Subcutaneous adipose tissue (tissue), 4 donors: ENCODE data around the gene CD164L2. TPM values are rescaled to one million over a fixed set of nuclear protein-coding genes. Genes with fewer than 3 reads are reported as not detected.

Source experiments
- total RNA-seq, 4 donors: library from RNA; depleted of rRNA; stranded (reverse); fragments of >200 nt; gene quantifications; one replicate each; pipeline ENCODE4 v1.1.0, GENCODE V29; 2016
- TF ChIP-seq, protein P1 (sequence below): fragments of 450-650 bp; IDR thresholded peaks from one replicate; pipeline ENCODE4 v1.5.1; 2016; ENCODE audit warnings: low read depth, mild to moderate bottlenecking, control low read depth, antibody characterized with exemption, moderate library complexity

CD164L2 gene
- total RNA-seq, 4 donors from 2014 or later, result not detected

- TF ChIP-seq, protein P1, sequence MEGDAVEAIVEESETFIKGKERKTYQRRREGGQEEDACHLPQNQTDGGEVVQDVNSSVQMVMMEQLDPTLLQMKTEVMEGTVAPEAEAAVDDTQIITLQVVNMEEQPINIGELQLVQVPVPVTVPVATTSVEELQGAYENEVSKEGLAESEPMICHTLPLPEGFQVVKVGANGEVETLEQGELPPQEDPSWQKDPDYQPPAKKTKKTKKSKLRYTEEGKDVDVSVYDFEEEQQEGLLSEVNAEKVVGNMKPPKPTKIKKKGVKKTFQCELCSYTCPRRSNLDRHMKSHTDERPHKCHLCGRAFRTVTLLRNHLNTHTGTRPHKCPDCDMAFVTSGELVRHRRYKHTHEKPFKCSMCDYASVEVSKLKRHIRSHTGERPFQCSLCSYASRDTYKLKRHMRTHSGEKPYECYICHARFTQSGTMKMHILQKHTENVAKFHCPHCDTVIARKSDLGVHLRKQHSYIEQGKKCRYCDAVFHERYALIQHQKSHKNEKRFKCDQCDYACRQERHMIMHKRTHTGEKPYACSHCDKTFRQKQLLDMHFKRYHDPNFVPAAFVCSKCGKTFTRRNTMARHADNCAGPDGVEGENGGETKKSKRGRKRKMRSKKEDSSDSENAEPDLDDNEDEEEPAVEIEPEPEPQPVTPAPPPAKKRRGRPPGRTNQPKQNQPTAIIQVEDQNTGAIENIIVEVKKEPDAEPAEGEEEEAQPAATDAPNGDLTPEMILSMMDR, result no peak
Measured at GRCh38 chr1:27423709-27424108, 40.6 kb upstream of the CD164L2 start.

GRCh38 chr1:27418326-27419185 lies 35.4 kb upstream of the CD164L2 start:
- TF ChIP-seq, protein P1, result no peak

DNA sequence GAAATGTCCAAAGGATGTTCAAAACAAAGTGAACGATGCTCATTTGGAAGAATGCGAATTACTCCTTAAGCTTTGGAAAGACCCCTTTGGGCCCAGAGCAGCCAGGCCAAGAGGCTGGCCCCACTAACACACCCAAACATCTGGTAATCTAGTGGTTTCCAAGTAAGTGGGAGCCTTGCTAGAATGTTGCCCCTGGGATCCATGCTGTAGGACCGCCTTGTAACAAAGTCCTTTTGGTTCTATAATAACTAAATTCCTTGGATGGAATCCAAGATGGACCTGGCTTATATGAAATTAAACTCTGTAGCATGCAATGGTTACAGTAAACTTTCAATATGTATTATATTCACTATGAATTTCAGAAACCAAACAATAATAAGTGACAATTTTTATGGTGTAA lies 34.6 kb upstream of the CD164L2 start:
- TF ChIP-seq, protein P1, result no peak

DNA sequence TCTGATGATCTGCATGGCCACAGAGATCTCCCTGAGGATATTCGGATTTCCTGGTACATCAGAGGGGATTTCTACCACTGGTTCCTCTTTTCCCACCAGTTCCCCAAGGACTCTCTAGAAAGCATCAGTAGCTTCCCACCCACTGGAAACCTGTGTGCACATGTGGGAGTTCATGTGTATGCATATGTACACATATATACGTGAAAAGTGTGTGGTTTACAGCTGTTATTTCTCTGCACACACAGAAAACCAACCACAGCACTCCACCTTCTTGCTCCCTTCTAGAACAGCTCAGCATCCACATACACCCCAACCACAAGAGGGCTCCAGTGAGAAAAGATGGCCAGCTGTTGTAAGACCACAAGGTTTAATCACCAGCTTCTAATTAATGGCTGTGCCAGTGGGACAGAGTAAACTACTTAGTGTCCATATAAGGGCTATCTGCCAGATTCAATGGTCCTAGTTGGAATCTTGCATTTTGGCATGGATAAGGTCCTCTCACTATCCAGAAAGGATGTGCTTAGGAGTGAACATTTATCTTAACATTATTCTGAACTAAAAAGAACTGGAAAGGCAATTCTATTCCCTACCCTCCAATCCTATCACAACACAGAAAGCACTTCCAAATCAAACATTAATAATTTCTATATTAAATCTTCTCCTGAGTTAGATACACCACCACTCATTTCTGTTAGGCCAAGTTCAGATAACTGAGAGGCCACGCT lies 33.4 kb upstream of the CD164L2 start:
- TF ChIP-seq, protein P1, result no peak

DNA sequence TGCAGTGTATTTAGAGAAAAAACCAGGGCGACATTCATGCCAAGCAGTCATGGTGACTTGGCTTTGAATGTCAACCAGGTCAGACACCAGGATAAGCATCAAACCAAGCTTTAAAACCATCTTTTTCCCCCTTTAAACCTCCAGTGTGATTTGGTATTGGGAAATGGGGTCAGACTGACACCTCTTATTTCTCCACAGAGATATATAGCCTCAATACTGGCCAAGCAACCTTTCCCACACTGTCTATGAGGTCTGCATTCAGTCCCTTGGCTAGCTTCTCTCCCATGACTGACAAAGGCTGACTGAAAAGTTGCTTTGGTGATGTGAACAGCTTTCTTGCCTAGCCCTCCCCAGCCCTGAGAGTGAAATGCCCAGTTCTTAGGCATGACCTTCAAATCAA lies 31.0 kb upstream of the CD164L2 start:
- TF ChIP-seq, protein P1, result no peak

DNA sequence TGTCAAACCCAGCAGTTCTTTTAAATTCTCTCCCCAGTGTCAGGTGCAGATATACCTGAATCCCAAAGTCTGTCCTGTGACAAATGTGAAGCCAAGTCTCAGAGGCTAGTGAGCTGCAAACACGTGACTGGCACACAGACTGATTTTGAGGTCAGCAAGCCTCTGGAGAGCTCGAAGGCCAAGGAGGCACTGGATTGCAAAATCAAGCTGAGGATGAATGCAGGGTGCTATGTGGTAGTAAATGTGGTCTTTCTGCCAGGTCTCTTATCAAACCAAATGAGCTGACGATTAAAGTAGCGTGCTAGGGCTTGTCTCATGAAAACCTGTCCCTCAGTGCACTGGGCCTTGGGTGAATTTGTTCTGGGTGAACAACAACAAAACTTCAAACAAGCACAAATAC lies 29.9 kb upstream of the CD164L2 start:
- TF ChIP-seq, protein P1, result no peak

- TF ChIP-seq, protein P1, result no peak
Measured at GRCh38 chr1:27412502-27412901, 29.4 kb upstream of the CD164L2 start.
